CD8-positive, alpha-beta memory T cell (primary cell): ENCODE measurements around the gene TSPAN9. TPM values are rescaled to one million over a fixed set of nuclear protein-coding genes. Genes with fewer than 3 reads are reported as not detected.
A peak's percentile ranks its signal among the peaks of the same experiment; 100 is the strongest.

Source experiments
- CTCF ChIA-PET: fragments of 350-600 bp; sonication (Branson Sonifier 250); formaldehyde crosslinking; loops from one replicate; lab custom pipeline; 2021; ENCODE audit warnings: antibody characterized with exemption; lab: Charles Lee
- POLR2A ChIA-PET: fragments of 350-600 bp; sonication (Branson Sonifier 250); formaldehyde crosslinking; loops from one replicate; lab custom pipeline; 2021; ENCODE audit warnings: antibody characterized with exemption; lab: Charles Lee
- DNase-seq, 5 donors: peaks; one replicate each; pipeline versions ENCODE4 v3.0.0 to v3.0.0-alpha.2; 2020 to 2022; ENCODE audit warnings: mixed read lengths in 1 of 5
- H3K27ac ChIP-seq: one replicate; pipeline ENCODE4 v1.7.0; 2013; ENCODE audit warnings: low read depth, mild to moderate bottlenecking, low read length, moderate library complexity
- H3K27me3 ChIP-seq: 2 replicates; pipeline ENCODE4 v1.7.0; 2013; ENCODE audit warnings: low read length, mild to moderate bottlenecking; ENCODE audit not compliant: insufficient read depth, poor library complexity, severe bottlenecking
- H3K36me3 ChIP-seq: 2 replicates; pipeline ENCODE4 v1.7.0; 2013; ENCODE audit warnings: mild to moderate bottlenecking, low read length, moderate library complexity; ENCODE audit not compliant: insufficient read depth
- H3K4me1 ChIP-seq: 2 replicates; pipeline ENCODE4 v1.7.0; 2013; ENCODE audit warnings: mild to moderate bottlenecking, low read length, moderate library complexity; ENCODE audit not compliant: insufficient read depth
- H3K4me3 ChIP-seq: 2 replicates; pipeline ENCODE4 v1.7.0; 2013; ENCODE audit warnings: mild to moderate bottlenecking, low read length
- H3K9me3 ChIP-seq: 2 replicates; pipeline ENCODE4 v1.7.0; 2013; ENCODE audit warnings: mild to moderate bottlenecking, low read length
- H3K27ac Mint-ChIP-seq, 8 donors: one replicate each; pipeline ENCODE4 v1.8.0; 2020 to 2021; ENCODE audit warnings: mixed read lengths in 8 of 8, mild to moderate bottlenecking in 6 of 8, inconsistent platforms in 3 of 8, moderate library complexity in 3 of 8
- H3K27me3 Mint-ChIP-seq, 2 donors: one replicate each; pipeline ENCODE4 v1.8.0; 2020 to 2021; ENCODE audit warnings: mixed read lengths in 2 of 2, mild to moderate bottlenecking in 1 of 2, moderate library complexity in 1 of 2
- H3K36me3 Mint-ChIP-seq, 3 donors: one replicate each; pipeline ENCODE4 v1.8.0; 2020 to 2021; ENCODE audit warnings: mixed read lengths in 3 of 3, inconsistent platforms in 1 of 3, mild to moderate bottlenecking in 1 of 3
- H3K4me1 Mint-ChIP-seq, 3 donors: one replicate each; pipeline ENCODE4 v1.8.0; 2020 to 2021; ENCODE audit warnings: mixed read lengths in 3 of 3, inconsistent platforms in 1 of 3, mild to moderate bottlenecking in 1 of 3
- H3K4me3 Mint-ChIP-seq, 7 donors: one replicate each; pipeline ENCODE4 v1.8.0; 2020 to 2021; ENCODE audit warnings: mixed read lengths in 7 of 7, mild to moderate bottlenecking in 6 of 7, moderate library complexity in 4 of 7, inconsistent platforms in 2 of 7
- H3K9me3 Mint-ChIP-seq, 5 donors: one replicate each; pipeline ENCODE4 v1.8.0; 2020 to 2022; ENCODE audit warnings: mixed read lengths in 5 of 5, mild to moderate bottlenecking in 3 of 5, moderate library complexity in 2 of 5, inconsistent platforms in 1 of 5
- polyA plus RNA-seq: library from polyadenylated mRNA; unstranded; fragments of 300-500 nt; fragmentation: Illumina TruSeq; gene quantifications from one replicate; pipeline ENCODE4 v1.2.3, GENCODE V29; 2021
- total RNA-seq, 2 experiments: library from RNA; stranded (reverse); gene quantifications; one replicate each; pipeline ENCODE4 v1.2.3, GENCODE V29; 2021

The TSPAN9 gene
- total and polyA plus RNA-seq, 3 experiments from 2014 or later = 0.33 to 0.79 TPM; not detected in 1

DNA sequence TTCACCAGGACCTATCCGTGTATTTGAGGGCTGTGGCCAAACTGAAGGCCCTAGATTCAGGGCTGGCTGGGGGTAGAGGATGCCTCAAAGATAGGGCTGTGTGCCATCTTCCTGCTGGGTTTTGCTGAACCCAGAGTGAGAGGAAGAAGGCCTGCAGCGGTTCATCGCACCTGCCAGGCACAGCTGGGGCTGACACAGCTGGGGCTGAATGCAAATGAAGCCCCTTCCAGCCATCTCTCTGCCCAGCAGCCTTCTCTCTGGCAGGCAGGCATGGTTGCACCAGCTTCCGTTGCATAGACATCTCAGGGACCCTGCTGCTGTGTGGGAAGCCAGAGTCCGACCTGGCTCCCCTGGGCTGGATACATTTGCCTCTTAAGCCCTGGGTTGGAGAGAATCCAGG is 152.4 kb downstream of the TSPAN9 start:
- Histone ChIP-seq H3K4me1 (no peaks in the 10 kb centered on the region), H3K27ac (no peak overlapping the region), H3K36me3 (no peaks in the 10 kb centered on the region), H3K27me3 (no peaks in the 10 kb centered on the region), H3K4me3 (no peak overlapping the region), H3K9me3 (no peaks in the 10 kb centered on the region)
- no peak for DNase-seq
- H3K4me1 Mint-ChIP-seq = no peaks in the 10 kb centered on the region
- H3K9me3 Mint-ChIP-seq = peaks cover 0 to 5% (median 0%) of the 10 kb centered on the region in 5 donors
- H3K27me3 Mint-ChIP-seq = peaks cover 13 to 45% of the 10 kb centered on the region in 2 donors
- H3K27ac Mint-ChIP-seq = no peak overlapping the region
- ChIA-PET POLR2A (no interaction called here), CTCF (no interaction called here)
- H3K4me3 Mint-ChIP-seq = no peak overlapping the region
- peaks cover 0 to 7% (median 2%) of the 10 kb centered on the region in 3 donors for H3K36me3 Mint-ChIP-seq

DNA sequence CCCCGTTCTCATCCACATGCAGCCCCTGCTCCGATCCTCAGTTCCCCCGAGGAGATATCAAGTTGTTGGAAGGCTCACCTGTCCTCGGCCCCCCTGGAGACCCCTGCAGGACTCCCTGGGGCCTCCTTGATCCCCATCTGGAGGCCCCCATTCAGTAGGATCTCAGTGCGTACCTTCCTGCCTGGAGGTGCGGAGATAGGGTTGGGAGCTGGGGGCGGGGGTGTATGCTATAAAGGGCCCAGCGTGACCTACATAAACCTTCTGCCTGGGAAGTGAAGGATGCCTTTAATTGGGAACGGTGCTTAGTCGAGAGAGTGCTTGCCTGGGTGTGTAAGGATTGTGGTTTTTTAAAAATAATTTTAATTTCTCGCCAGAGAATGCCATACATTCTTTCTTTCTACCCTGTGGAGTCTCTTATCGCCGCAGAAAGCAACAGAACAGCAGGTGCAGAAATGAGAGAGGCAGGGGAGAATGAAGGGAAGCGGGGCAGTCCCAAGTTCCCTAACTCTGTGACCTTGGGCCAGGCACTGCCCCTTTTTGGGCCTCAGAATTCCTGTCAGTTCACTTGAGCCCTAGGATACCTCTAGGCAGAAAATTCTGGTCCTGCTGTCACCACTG is 153.7 kb downstream of the TSPAN9 start:
- H3K9me3 Mint-ChIP-seq = peaks cover 0 to 5% (median 0%) of the 10 kb centered on the region in 5 donors
- H3K4me1 Mint-ChIP-seq = no peaks in the 10 kb centered on the region
- Histone ChIP-seq H3K4me3 (no peak overlapping the region), H3K36me3 (no peaks in the 10 kb centered on the region), H3K9me3 (no peaks in the 10 kb centered on the region), H3K27ac (no peak overlapping the region), H3K4me1 (no peaks in the 10 kb centered on the region), H3K27me3 (no peaks in the 10 kb centered on the region)
- ChIA-PET POLR2A (no interaction called here), CTCF (no interaction called here)
- H3K4me3 Mint-ChIP-seq = no peak overlapping the region
- no peak overlapping the region for H3K27ac Mint-ChIP-seq
- H3K27me3 Mint-ChIP-seq = peaks cover 10 to 46% of the 10 kb centered on the region in 2 donors
- no peak for DNase-seq
- peaks cover 0 to 7% (median 2%) of the 10 kb centered on the region in 3 donors for H3K36me3 Mint-ChIP-seq

DNA sequence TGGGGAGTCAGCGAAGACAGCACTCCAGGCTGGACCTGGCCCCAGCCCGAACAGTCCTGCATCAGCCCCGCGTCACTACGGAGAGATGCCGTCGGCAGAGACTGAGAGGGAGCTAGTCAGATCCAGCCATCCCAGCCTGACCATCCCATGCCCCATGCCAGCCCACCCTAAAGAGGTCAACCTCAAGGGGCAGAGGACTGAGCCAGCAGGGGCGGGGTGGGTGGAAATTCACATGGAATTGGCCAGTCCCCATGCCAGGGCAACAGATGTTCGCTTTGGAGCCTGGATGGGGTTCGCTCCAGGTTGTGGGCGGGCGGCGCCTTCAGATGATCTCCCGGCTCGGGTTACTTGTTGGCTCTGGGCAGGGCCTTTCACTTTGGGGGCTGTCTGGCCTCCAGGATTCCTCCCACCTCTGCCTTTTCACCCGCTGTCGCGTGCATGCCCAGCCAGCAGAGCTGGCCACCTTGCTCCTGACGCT is 154.3 kb downstream of the TSPAN9 start:
- Histone ChIP-seq H3K4me3 (no peak overlapping the region), H3K36me3 (no peaks in the 10 kb centered on the region), H3K9me3 (no peaks in the 10 kb centered on the region), H3K4me1 (no peaks in the 10 kb centered on the region), H3K27ac (no peak overlapping the region), H3K27me3 (no peaks in the 10 kb centered on the region)
- no peaks in the 10 kb centered on the region for H3K4me1 Mint-ChIP-seq
- H3K36me3 Mint-ChIP-seq = peaks cover 0 to 7% (median 2%) of the 10 kb centered on the region in 3 donors
- CTCF ChIA-PET = no interaction called here
- peaks cover 0 to 5% (median 0%) of the 10 kb centered on the region in 5 donors for H3K9me3 Mint-ChIP-seq
- H3K27ac Mint-ChIP-seq = no peak overlapping the region
- peaks cover 10 to 46% of the 10 kb centered on the region in 2 donors for H3K27me3 Mint-ChIP-seq
- no peak overlapping the region for H3K4me3 Mint-ChIP-seq
- POLR2A ChIA-PET = no interaction called here
- no peak for DNase-seq

GRCh38 chr12:3233797-3234196 is 156.6 kb downstream of the TSPAN9 start:
- CTCF ChIA-PET = no interaction called here

GRCh38 chr12:3236345-3237187 is 159.4 kb downstream of the TSPAN9 start:
- no peak for DNase-seq
- H3K27me3 ChIP-seq = no peaks in the 10 kb centered on the region
- CTCF ChIA-PET = no interaction called here
- no peaks in the 10 kb centered on the region for H3K9me3 Mint-ChIP-seq
- H3K4me1 ChIP-seq = no peaks in the 10 kb centered on the region
- POLR2A ChIA-PET = no interaction called here
- no peaks in the 10 kb centered on the region for H3K4me1 Mint-ChIP-seq
- no peaks in the 10 kb centered on the region for H3K9me3 ChIP-seq
- H3K27ac ChIP-seq = no peak overlapping the region
- peaks cover 8 to 30% of the 10 kb centered on the region in 2 donors for H3K27me3 Mint-ChIP-seq
- peak overlapping the region in 1 of 8 donors; percentile 25 for H3K27ac Mint-ChIP-seq
- no peak overlapping the region for H3K4me3 ChIP-seq
- no peaks in the 10 kb centered on the region for H3K36me3 ChIP-seq
- no peaks in the 10 kb centered on the region for H3K36me3 Mint-ChIP-seq
- H3K4me3 Mint-ChIP-seq = no peak overlapping the region

More at GRCh38 chr12:3233797-3234196, 156.6 kb downstream of the TSPAN9 start:
- Mint-ChIP-seq H3K36me3 (peaks cover 0 to 3% (median 2%) of the 10 kb centered on the region in 3 donors), H3K9me3 (peaks cover 0 to 4% (median 0%) of the 10 kb centered on the region in 5 donors), H3K4me3 (no peak overlapping the region), H3K27ac (no peak overlapping the region), H3K4me1 (no peaks in the 10 kb centered on the region), H3K27me3 (peaks cover 10 to 43% of the 10 kb centered on the region in 2 donors)
- H3K4me1 ChIP-seq = no peaks in the 10 kb centered on the region
- POLR2A ChIA-PET = no interaction called here
- no peak overlapping the region for H3K4me3 ChIP-seq
- no peak overlapping the region for H3K27ac ChIP-seq
- DNase-seq = no peak
- H3K36me3 ChIP-seq = no peaks in the 10 kb centered on the region
- H3K27me3 ChIP-seq = no peaks in the 10 kb centered on the region
- H3K9me3 ChIP-seq = no peaks in the 10 kb centered on the region

DNA sequence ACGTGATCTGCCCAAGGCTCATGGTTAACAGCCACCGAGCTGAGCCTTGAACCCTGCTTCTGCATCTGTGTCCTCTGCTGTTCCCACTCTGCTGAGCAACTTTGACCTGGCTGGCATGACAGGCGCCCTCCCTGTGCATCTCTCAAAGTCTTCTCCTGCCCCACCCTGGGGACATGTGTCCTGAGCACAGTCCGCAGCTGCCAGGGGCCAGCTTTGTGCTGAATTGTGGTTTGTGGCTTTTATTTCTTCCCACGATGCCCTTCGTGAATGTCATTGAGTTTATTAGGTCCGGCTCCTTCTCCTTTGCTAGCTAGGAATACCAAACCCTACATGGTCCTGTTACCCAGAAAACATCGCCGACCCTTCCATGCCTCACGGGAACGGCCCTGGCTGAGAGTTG is 161.0 kb downstream of the TSPAN9 start:
- Histone ChIP-seq H3K27ac (no peak overlapping the region), H3K36me3 (no peaks in the 10 kb centered on the region), H3K4me1 (no peaks in the 10 kb centered on the region), H3K27me3 (no peaks in the 10 kb centered on the region), H3K9me3 (no peaks in the 10 kb centered on the region), H3K4me3 (no peak overlapping the region)
- ChIA-PET POLR2A (no interaction called here), CTCF (no interaction called here)
- H3K9me3 Mint-ChIP-seq = no peaks in the 10 kb centered on the region
- no peak overlapping the region for H3K27ac Mint-ChIP-seq
- no peaks in the 10 kb centered on the region for H3K4me1 Mint-ChIP-seq
- H3K4me3 Mint-ChIP-seq = no peak overlapping the region
- DNase-seq = no peak
- no peaks in the 10 kb centered on the region for H3K36me3 Mint-ChIP-seq
- H3K27me3 Mint-ChIP-seq = peaks cover 4 to 22% of the 10 kb centered on the region in 2 donors

DNA sequence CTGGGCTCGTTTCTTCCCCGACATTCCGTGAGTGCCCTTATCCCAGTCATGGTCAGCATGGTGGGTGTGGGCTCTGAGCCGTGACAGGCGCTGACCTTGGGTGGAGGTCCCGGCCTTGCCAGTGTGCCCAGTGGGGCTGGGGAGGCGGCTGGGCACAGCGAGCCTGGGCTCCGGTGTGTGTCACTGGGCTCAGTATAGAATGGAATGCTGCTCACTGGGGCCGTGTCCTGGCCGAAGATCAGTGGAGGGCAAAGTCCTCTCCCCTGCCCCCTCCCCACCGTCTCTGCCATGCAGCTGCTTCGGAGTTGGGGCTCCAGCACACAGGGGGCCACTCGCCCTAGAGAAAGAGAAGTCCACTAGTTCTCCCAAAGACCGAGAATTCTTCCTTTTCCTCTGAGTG is 164.4 kb downstream of the TSPAN9 start:
- H3K27me3 Mint-ChIP-seq = peaks cover 4 to 7% of the 10 kb centered on the region in 2 donors
- Histone ChIP-seq H3K27me3 (no peaks in the 10 kb centered on the region), H3K27ac (no peak overlapping the region), H3K4me3 (no peak overlapping the region), H3K4me1 (no peaks in the 10 kb centered on the region), H3K9me3 (no peaks in the 10 kb centered on the region), H3K36me3 (no peaks in the 10 kb centered on the region)
- H3K36me3 Mint-ChIP-seq = no peaks in the 10 kb centered on the region
- ChIA-PET CTCF (no interaction called here), POLR2A (no interaction called here)
- H3K9me3 Mint-ChIP-seq = peaks cover 0 to 1% (median 0%) of the 10 kb centered on the region in 5 donors
- H3K4me3 Mint-ChIP-seq = no peak overlapping the region
- H3K27ac Mint-ChIP-seq = no peak overlapping the region
- H3K4me1 Mint-ChIP-seq = no peaks in the 10 kb centered on the region
- DNase-seq = no peak
